A549 (cell line): ENCODE measurements around the gene SEMA3B. TPM values are rescaled to one million over a fixed set of nuclear protein-coding genes. Genes with fewer than 3 reads are reported as not detected.

Experiments
- ATAC-seq, 2 experiments: fragments of 200-7000 bp in 1 of 2; fragments of >200 bp in 1 of 2; cut with Nextera tagmentation in 1 of 2; cut with Tn5 transposase in 1 of 2; 3 replicates each; pipeline versions ENCODE4 v1.8.0 to v1.9.1; 2018 to 2020; ENCODE audit warnings: mild to moderate bottlenecking in 1 of 2, moderate library complexity in 1 of 2
- CTCF ChIA-PET: fragments of 300-600 bp; sonication (Branson Sonifier 250); formaldehyde crosslinking; extraction: SDS; loops from one replicate; lab custom pipeline; 2021; ENCODE audit warnings: antibody characterized with exemption, inconsistent platforms; lab: Yijun Ruan, JAX
- POLR2A ChIA-PET: fragments of 350-600 bp; formaldehyde crosslinking; extraction: SDS; loops from one replicate; lab custom pipeline; 2021; ENCODE audit warnings: antibody characterized with exemption, inconsistent platforms; lab: Yijun Ruan, JAX
- DNase-seq, 2 experiments: peaks; one replicate each; pipeline versions ENCODE4 v3.0.0 to v3.0.0-alpha.2; 2011 to 2016; ENCODE audit warnings: low read depth in 1 of 2, low spot score in 1 of 2
- FAIRE-seq: peaks from 2 replicates; lab custom pipeline; 2011; peaks lifted over from hg19 to GRCh38; lab: Jason Lieb, UNC
- H3K27ac ChIP-seq, 2 experiments: fragments of >200 bp; sonication (Bioruptor Twin); formaldehyde crosslinking; 3 replicates each; pipeline ENCODE4 v1.5.1; 2016 to 2017
- H3K4me1 ChIP-seq: fragments of >200 bp; sonication (Bioruptor Twin); formaldehyde crosslinking; 3 replicates; pipeline ENCODE4 v1.6.1; 2016
- H3K4me2 ChIP-seq: fragments of >200 bp; sonication (Bioruptor Twin); formaldehyde crosslinking; 3 replicates; pipeline ENCODE4 v1.6.1; 2016
- H3K4me3 ChIP-seq: fragments of >200 bp; sonication (Bioruptor Twin); formaldehyde crosslinking; 3 replicates; pipeline ENCODE4 v1.5.1; 2016
- H3K9me3 ChIP-seq: fragments of >200 bp; sonication (Bioruptor Twin); formaldehyde crosslinking; 3 replicates; pipeline ENCODE4 v1.6.1; 2016
- CBX8 ChIP-seq: fragments of 200-600 bp; sonication (generic); IDR thresholded peaks from 2 replicates; pipeline ENCODE4 v1.6.1; 2016
- CEBPB ChIP-seq, 2 experiments: fragments of >200 bp in 1 of 2; sonication (Bioruptor Twin) in 1 of 2; formaldehyde crosslinking in 1 of 2; IDR thresholded peaks; 2 replicates each; pipeline ENCODE4 v1.6.1; 2012 to 2016
- E2F6 ChIP-seq: IDR thresholded peaks from 2 replicates; pipeline ENCODE4 v1.6.1; 2012; ENCODE audit warnings: low read depth, borderline replicate concordance
- EHF ChIP-seq: fragments of 250-450 bp; sonication (Bioruptor Pico); IDR thresholded peaks from 2 replicates; pipeline ENCODE4 v1.5.0; 2020; ENCODE audit warnings: mild to moderate bottlenecking
- EP300 ChIP-seq, 2 experiments: fragments of >200 bp; sonication (Bioruptor Twin); formaldehyde crosslinking; IDR thresholded peaks; 2 replicates in 1 of 2; 3 replicates in 1 of 2; pipeline ENCODE4 v1.6.1; 2016 to 2017
- ESRRA ChIP-seq: fragments of 150-350 bp; IDR thresholded peaks from 2 replicates; pipeline ENCODE4 v1.6.1; 2014; ENCODE audit warnings: mild to moderate bottlenecking, low read length, borderline replicate concordance
- FOSL2 ChIP-seq, 2 experiments: fragments of 450-650 bp in 1 of 2; fragments of >200 bp in 1 of 2; sonication (Bioruptor Twin) in 1 of 2; formaldehyde crosslinking; IDR thresholded peaks; 2 replicates each; pipeline versions ENCODE4 v1.5.0 to v1.6.1; 2016 to 2020; ENCODE audit warnings: mild to moderate bottlenecking in 1 of 2, moderate library complexity in 1 of 2
- GATA3 ChIP-seq: IDR thresholded peaks from 2 replicates; pipeline ENCODE4 v1.6.1; 2012; ENCODE audit warnings: borderline replicate concordance
- HES2 ChIP-seq: fragments of >200 bp; sonication (Bioruptor Twin); formaldehyde crosslinking; IDR thresholded peaks from 2 replicates; pipeline ENCODE4 v1.6.1; 2016
- HEYL ChIP-seq: fragments of 250-450 bp; sonication (Bioruptor Pico); IDR thresholded peaks from 2 replicates; pipeline ENCODE4 v1.8.0; 2021; ENCODE audit warnings: mild to moderate bottlenecking, moderate library complexity
- HOXA7 ChIP-seq: fragments of 250-450 bp; sonication (Bioruptor Pico); IDR thresholded peaks from 2 replicates; pipeline ENCODE4 v1.5.0; 2020; ENCODE audit warnings: mild to moderate bottlenecking, moderate library complexity
- JUN ChIP-seq, 2 experiments: fragments of >200 bp; sonication (Bioruptor Twin); formaldehyde crosslinking; IDR thresholded peaks; 2 replicates in 1 of 2; 3 replicates in 1 of 2; pipeline ENCODE4 v1.6.1; 2016 to 2017
- KDM1A ChIP-seq: fragments of 200-600 bp; sonication (generic); IDR thresholded peaks from 2 replicates; pipeline ENCODE4 v1.6.1; 2016; ENCODE audit warnings: low read depth, mild to moderate bottlenecking
- MAX ChIP-seq: IDR thresholded peaks from 2 replicates; pipeline ENCODE4 v1.6.1; 2012
- PHF8 ChIP-seq: fragments of 200-600 bp; sonication (generic); IDR thresholded peaks from 2 replicates; pipeline ENCODE4 v1.6.1; 2016; ENCODE audit warnings: low read depth, mild to moderate bottlenecking, antibody characterized with exemption, moderate library complexity, borderline replicate concordance
- POLR2A ChIP-seq: IDR thresholded peaks from 2 replicates; pipeline ENCODE4 v1.6.1; 2012; ENCODE audit warnings: mild to moderate bottlenecking, low read length
- SMC3 ChIP-seq: fragments of >200 bp; sonication (Bioruptor Twin); formaldehyde crosslinking; IDR thresholded peaks from 3 replicates; pipeline ENCODE4 v1.6.1; 2018; ENCODE audit warnings: inconsistent platforms
- TFCP2L1 ChIP-seq: fragments of 250-450 bp; sonication (Bioruptor Pico); IDR thresholded peaks from 2 replicates; pipeline ENCODE4 v1.5.0; 2021; ENCODE audit warnings: mild to moderate bottlenecking
- ZFP36 ChIP-seq: fragments of 450-650 bp; IDR thresholded peaks from 2 replicates; pipeline ENCODE4 v1.6.1; 2014; ENCODE audit warnings: borderline replicate concordance; ENCODE audit not compliant: partially characterized antibody
- ZSCAN20 ChIP-seq: fragments of 250-450 bp; sonication (Bioruptor Pico); IDR thresholded peaks from 2 replicates; pipeline ENCODE4 v1.8.0; 2022; ENCODE audit warnings: mild to moderate bottlenecking, moderate library complexity
- WGBS: methylation state at CpG from one replicate; pipeline ENCODE4 v1.1.6; 2017; ENCODE audit errors: missing lambda C conversion rate; 5-methylcytosine and 5-hydroxymethylcytosine counted together
- polyA plus RNA-seq, 4 experiments: library from polyadenylated mRNA; depleted of rRNA in 3 of 4; stranded (reverse); fragments of >200 nt; fragmentation: RNase III in 1 of 4; extraction: RNeasy Plus Mini Kit Qiagen cat#74134 plus additional on column Dnase treatment in 1 of 4; gene quantifications; 2 replicates in 3 of 4; 3 replicates in 1 of 4; pipeline ENCODE4 v1.2.3, GENCODE V29; 2011 to 2017
- TF ChIP-seq, protein P1 (sequence below): fragments of 450-650 bp; IDR thresholded peaks from 2 replicates; pipeline ENCODE4 v1.6.1; 2014; ENCODE audit warnings: antibody characterized with exemption
- TF ChIP-seq, protein P2 (sequence below): fragments of 250-450 bp; sonication (Bioruptor Pico); IDR thresholded peaks from 2 replicates; pipeline ENCODE4 v1.5.0; 2021; ENCODE audit warnings: mild to moderate bottlenecking, moderate library complexity, borderline replicate concordance

SEMA3B gene
- polyA plus RNA-seq, 2 of the 4 experiments (the other 2 are of a cell fraction): 6.5 to 7.4 TPM

DNA sequence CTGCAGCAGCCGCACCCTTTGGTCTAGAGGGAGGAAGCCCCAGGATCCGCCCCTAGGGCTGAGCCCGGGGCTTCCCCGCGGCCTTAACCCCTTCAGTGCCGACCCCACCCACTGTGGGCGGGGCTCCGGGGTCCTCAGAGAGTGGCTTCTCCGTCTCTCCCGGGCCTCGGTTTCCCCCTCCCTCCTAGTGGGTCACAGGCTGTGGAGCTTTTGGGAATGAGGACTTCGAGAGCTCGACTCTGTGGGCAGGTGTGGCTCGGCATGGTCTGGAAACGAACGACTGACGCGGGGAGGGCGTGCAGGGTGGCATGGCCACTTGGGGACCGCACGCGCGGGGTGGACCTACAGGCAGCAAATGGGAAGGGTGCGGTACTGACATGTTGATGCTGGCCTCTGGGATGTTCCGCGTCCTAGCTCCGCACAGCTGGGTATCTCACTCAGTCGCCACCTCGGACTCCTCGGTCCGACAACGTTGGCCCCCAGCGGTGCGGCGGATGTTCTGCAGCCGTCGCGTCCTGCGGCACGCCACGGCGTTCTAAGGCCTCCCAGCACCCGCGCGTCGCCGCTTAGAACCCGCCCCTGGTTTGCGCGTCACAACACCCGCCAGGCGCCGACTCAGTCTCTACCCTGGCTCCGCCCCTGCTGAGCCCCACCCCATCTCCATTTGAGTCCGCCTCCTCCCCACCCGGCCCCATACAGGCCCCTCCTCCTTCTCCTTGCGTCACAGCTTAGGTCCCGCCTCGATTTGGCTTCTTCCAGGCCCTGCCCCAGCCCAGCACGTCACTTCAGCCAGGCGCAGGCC, 30.1 kb downstream of the SEMA3B start, which contains the start of the genes HYAL3 and NAA80:
TSS of gene HYAL3 (minus strand) at position 570 of the 802 bp plus-strand sequence. CDS start 3,803 bp downstream, outside the sequence.
TSS of gene NAA80 (minus strand) at position 570 of the 802 bp plus-strand sequence. CDS start 1,942 bp downstream, outside the sequence.
- FAIRE-seq: no peak
- peak within 1 kb of the TSS; percentile 98 for H3K4me2 ChIP-seq
- no peaks in the 10 kb centered on the region for H3K9me3 ChIP-seq
- H3K4me3 ChIP-seq: peak within 1 kb of the TSS; percentile 77
- ChIA-PET POLR2A (interaction anchor here (0.5 to 1.4 kb wide), 4 partner anchors 20 to 39 kb away, joined by 3 to 4 read pairs (median 4); no protein-coding TSS in a partner anchor), CTCF (interaction anchor here (1.1 to 3.5 kb wide), 9 partner anchors 16 to 104 kb away, joined by 3 to 21 read pairs (median 3); partner anchors contain the start of genes HYAL2 and TUSC2)
- H3K4me1 ChIP-seq: peaks cover 26% of the 10 kb centered on the region
- H3K27ac ChIP-seq: peak within 1 kb of the TSS; percentile 92 to 98
- peak; percentile 80 to 99 for DNase-seq
- TF ChIP-seq EHF (CRISPR knock-in tag) (no peak), ZSCAN20 (no peak), PHF8 (peak; percentile 56; the same call in 1 of the 2 replicates), JUN (IDR thresholded peaks at IDR 0.05) (peak in 1 of 2 experiments; percentile 51; a peak in 1 of 5 replicates), E2F6 (no peak), TFCP2L1 (CRISPR knock-in tag) (no peak), CEBPB (IDR thresholded peaks at IDR 0.05) (no peak), HES2 (no peak), ESRRA (no peak), MAX (peak; percentile 77), POLR2A (peak; percentile 87), GATA3 (no peak), FOSL2 (IDR thresholded peaks at IDR 0.05) (no peak), FOSL2 (CRISPR knock-in tag; IDR thresholded peaks at IDR 0.05) (no peak)
- TF ChIP-seq, protein P1, sequence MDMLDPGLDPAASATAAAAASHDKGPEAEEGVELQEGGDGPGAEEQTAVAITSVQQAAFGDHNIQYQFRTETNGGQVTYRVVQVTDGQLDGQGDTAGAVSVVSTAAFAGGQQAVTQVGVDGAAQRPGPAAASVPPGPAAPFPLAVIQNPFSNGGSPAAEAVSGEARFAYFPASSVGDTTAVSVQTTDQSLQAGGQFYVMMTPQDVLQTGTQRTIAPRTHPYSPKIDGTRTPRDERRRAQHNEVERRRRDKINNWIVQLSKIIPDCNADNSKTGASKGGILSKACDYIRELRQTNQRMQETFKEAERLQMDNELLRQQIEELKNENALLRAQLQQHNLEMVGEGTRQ: no peak
- TF ChIP-seq, protein P2, sequence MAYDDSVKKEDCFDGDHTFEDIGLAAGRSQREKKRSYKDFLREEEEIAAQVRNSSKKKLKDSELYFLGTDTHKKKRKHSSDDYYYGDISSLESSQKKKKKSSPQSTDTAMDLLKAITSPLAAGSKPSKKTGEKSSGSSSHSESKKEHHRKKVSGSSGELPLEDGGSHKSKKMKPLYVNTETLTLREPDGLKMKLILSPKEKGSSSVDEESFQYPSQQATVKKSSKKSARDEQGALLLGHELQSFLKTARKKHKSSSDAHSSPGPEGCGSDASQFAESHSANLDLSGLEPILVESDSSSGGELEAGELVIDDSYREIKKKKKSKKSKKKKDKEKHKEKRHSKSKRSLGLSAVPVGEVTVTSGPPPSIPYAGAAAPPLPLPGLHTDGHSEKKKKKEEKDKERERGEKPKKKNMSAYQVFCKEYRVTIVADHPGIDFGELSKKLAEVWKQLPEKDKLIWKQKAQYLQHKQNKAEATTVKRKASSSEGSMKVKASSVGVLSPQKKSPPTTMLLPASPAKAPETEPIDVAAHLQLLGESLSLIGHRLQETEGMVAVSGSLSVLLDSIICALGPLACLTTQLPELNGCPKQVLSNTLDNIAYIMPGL (CRISPR knock-in tag): no peak
- 0% methylated on average over 9 of the region's 61 CpGs for WGBS
- peak; percentile 80 to 88 for ATAC-seq

DNA sequence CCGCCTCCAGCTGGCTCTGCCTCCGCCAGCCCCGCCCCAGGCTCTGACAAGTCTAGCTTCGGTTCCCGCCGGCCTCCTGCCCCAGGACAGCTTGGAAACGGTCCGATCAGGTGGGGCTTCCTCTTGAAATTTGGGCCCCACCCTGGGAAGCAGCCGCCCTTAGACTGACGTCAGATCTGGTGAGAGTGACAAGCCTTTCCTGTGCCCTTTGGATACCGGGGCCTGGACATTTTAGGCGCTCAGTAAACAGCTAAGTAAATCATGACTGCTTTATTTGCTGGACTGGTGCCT, 30.6 kb downstream of the SEMA3B start:
- no CpG with 5 or more reads among the region's 12 CpGs for WGBS

More for the DNA sequence above, 30.6 kb downstream of the SEMA3B start:
- Histone ChIP-seq H3K27ac (peak overlapping the region; percentile 74 to 82), H3K4me1 (peaks cover 26% of the 10 kb centered on the region), H3K4me3 (peak overlapping the region; percentile 44), H3K9me3 (no peaks in the 10 kb centered on the region), H3K4me2 (peak overlapping the region; percentile 92)
- TF ChIP-seq HEYL (CRISPR knock-in tag): no peak
- TF ChIP-seq EP300 (IDR thresholded peaks at IDR 0.05): no peak
- no peak for TF ChIP-seq ZFP36
- no peak for TF ChIP-seq KDM1A
- TF ChIP-seq HOXA7 (CRISPR knock-in tag): no peak
- no peak for TF ChIP-seq CBX8
- no peak for TF ChIP-seq SMC3
- no peak for TF ChIP-seq POLR2A
- CTCF ChIA-PET: interaction anchor here (1.1 to 3.5 kb wide), 7 partner anchors 16 to 105 kb away, joined by 3 to 21 read pairs (median 3); partner anchors contain the start of genes HYAL2 and TUSC2
- DNase-seq: no peak
- FAIRE-seq: no peak
- POLR2A ChIA-PET: interaction anchor here (0.5 to 1.4 kb wide), 4 partner anchors 20 to 39 kb away, joined by 3 to 4 read pairs (median 4); no protein-coding TSS in a partner anchor
- peak in 1 of 2 experiments; percentile 84; a peak in 3 of 6 replicates for ATAC-seq
